Activated B cell treated with CpG ODN at 0.5 μM for 24 hours (primary cell): Measurements from ENCODE around the gene PAPSS1. TPM values are rescaled to one million over a fixed set of nuclear protein-coding genes. Genes with fewer than 3 reads are reported as not detected.
A peak's percentile ranks its signal among the peaks of the same experiment; 100 is the strongest.

ENCODE experiments used
- ATAC-seq: fragments of 200-7000 bp; cut with Tn5 transposase; one replicate; pipeline ENCODE4 v1.10.0; 2021; ENCODE audit warnings: low read depth, mild to moderate bottlenecking, moderate library complexity
- CTCF ChIA-PET: fragments of 350-600 bp; sonication (Branson Sonifier 250); formaldehyde crosslinking; loops from one replicate; lab custom pipeline; 2021; ENCODE audit warnings: antibody characterized with exemption; lab: Charles Lee
- POLR2A ChIA-PET: fragments of 350-600 bp; sonication (Branson Sonifier 250); formaldehyde crosslinking; loops from one replicate; lab custom pipeline; 2021; ENCODE audit warnings: antibody characterized with exemption; lab: Charles Lee
- DNase-seq: peaks from one replicate; pipeline ENCODE4 v3.0.0; 2022
- H3K27ac Mint-ChIP-seq: one replicate; pipeline ENCODE4 v1.8.0; 2020; ENCODE audit warnings: mixed read lengths
- H3K27me3 Mint-ChIP-seq: one replicate; pipeline ENCODE4 v1.8.0; 2021; ENCODE audit warnings: mixed read lengths
- H3K36me3 Mint-ChIP-seq: one replicate; pipeline ENCODE4 v1.8.0; 2021; ENCODE audit warnings: low read depth, mixed read lengths
- H3K4me1 Mint-ChIP-seq: one replicate; pipeline ENCODE4 v1.8.0; 2021; ENCODE audit warnings: mixed read lengths
- H3K4me3 Mint-ChIP-seq: one replicate; pipeline ENCODE4 v1.8.0; 2020; ENCODE audit warnings: mild to moderate bottlenecking, mixed read lengths
- H3K9me3 Mint-ChIP-seq: one replicate; pipeline ENCODE4 v1.8.0; 2020; ENCODE audit warnings: mixed read lengths
- intact Hi-C: fragments of 100-400 bp; cut with micrococcal nuclease; formaldehyde crosslinking; loops from one replicate; pipeline ENCODE4 v1.15.1; 2024
- total RNA-seq: library from RNA; stranded (reverse); gene quantifications from 2 replicates; pipeline ENCODE4 v1.2.3, GENCODE V29; 2022
- TF ChIP-seq, protein P1 (sequence below): fragments of 200-600 bp; IDR thresholded peaks from one replicate; pipeline ENCODE4 v1.8.0; 2022; ENCODE audit warnings: antibody characterized with exemption, mild to moderate bottlenecking

Gene PAPSS1
- 31.8 and 34.2 TPM in 2 replicates for total RNA-seq

- TF ChIP-seq, protein P1, sequence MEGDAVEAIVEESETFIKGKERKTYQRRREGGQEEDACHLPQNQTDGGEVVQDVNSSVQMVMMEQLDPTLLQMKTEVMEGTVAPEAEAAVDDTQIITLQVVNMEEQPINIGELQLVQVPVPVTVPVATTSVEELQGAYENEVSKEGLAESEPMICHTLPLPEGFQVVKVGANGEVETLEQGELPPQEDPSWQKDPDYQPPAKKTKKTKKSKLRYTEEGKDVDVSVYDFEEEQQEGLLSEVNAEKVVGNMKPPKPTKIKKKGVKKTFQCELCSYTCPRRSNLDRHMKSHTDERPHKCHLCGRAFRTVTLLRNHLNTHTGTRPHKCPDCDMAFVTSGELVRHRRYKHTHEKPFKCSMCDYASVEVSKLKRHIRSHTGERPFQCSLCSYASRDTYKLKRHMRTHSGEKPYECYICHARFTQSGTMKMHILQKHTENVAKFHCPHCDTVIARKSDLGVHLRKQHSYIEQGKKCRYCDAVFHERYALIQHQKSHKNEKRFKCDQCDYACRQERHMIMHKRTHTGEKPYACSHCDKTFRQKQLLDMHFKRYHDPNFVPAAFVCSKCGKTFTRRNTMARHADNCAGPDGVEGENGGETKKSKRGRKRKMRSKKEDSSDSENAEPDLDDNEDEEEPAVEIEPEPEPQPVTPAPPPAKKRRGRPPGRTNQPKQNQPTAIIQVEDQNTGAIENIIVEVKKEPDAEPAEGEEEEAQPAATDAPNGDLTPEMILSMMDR = no peak
Observed at GRCh38 chr4:107719922-107720722, at the start of gene PAPSS1. Gene PAPSS1 (minus strand): TSS chr4:107720234. CDS start chr4:107720179, 55 bp downstream.

DNA sequence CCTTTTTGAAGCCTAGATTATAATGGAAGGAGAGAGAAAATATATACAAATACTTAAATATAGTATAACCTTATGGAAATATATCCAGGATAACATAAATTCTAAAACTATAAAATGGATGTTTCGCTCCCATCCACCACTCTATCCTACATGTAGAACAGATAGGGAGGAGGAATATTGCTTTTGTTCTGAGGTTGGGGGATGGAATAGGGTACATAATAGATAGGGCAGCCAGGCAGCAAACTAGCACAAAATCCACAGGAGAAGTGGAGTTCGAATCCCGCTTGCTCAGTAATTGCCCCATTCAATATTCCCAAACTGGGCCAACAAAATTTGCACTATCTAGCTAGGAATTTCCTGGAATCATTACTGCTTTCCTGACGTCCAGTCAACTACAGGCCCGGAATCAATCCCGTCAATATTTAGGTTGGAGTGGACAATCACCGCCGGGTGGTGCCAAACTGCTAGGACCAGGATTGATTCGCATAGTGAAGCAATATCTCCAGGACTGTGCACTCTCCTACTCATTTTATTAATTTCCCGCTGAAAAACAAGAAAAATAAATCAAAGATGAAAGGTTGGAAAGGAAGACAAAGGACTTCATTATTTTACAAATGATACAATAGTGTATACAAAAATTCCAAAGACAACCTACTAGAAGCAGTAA lies 40.4 kb upstream of the PAPSS1 start:
- DNase-seq = no peak
- Mint-ChIP-seq H3K27me3 (peaks cover 8% of the 10 kb centered on the region), H3K27ac (no peak overlapping the region), H3K36me3 (no peaks in the 10 kb centered on the region), H3K4me3 (no peak overlapping the region), H3K4me1 (peaks cover 10% of the 10 kb centered on the region), H3K9me3 (no peaks in the 10 kb centered on the region)
- ChIA-PET POLR2A (no interaction called here), CTCF (no interaction called here)
- intact Hi-C loops = no loop called here
- no peak for ATAC-seq
- TF ChIP-seq, protein P1 = no peak

More at GRCh38 chr4:107719922-107720722, at the start of gene PAPSS1:
- Mint-ChIP-seq H3K4me3 (peak within 1 kb of the TSS; percentile 97), H3K27me3 (no peaks in the 10 kb centered on the region), H3K4me1 (peaks cover 34% of the 10 kb centered on the region), H3K27ac (peak within 1 kb of the TSS; percentile 96), H3K36me3 (peaks cover 6% of the 10 kb centered on the region), H3K9me3 (no peaks in the 10 kb centered on the region)
- intact Hi-C loops = loop anchor here (1.0 to 10.0 kb wide), 6 partner anchors 211 to 1404 kb away; partner anchors contain the start of genes AIMP1, CYP2U1, HADH and LEF1
- DNase-seq (peak; percentile 92), ATAC-seq (peak; percentile 87)
- CTCF ChIA-PET = interaction anchor here (0.8 to 1.8 kb wide), 2 partner anchors 17 to 20 kb away, joined by 3 to 4 read pairs; no protein-coding TSS in a partner anchor
- POLR2A ChIA-PET = interaction anchor here (0.8 to 3.0 kb wide), 7 partner anchors 10 to 1840 kb away, joined by 3 to 19 read pairs (median 9); partner anchors contain the start of genes AIMP1, CYP2U1, MCUB and OSTC

DNA sequence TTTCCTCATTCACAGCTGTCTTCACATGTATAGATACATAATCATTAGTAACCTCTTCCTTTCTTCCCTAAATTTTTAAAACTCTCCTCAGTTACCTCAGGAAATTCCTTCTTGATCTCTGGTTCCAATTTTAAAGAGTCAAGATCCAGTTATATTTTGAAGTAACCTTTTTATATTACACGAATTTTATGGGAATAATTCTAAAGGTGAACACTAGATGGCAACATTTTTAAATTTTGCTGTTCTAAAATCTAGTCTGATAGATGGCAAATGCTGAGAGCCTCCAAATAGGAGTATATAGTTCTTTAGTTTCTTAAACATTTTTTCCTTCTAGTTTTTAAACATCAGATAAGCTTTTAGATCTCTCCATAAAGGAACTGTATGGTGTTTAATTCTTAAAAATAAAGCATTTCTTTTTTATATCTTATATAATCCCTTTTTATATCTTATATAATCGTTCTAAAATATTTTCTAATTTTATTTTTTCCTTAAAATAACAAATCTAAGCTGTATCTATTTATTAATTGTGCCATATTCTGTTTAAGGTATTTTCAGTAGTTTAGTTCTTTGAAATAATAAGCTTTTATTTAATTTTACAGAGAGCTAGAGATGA lies 37.9 kb upstream of the PAPSS1 start:
- TF ChIP-seq, protein P1 = no peak
- no peaks in the 10 kb centered on the region for H3K36me3 Mint-ChIP-seq
- H3K27me3 Mint-ChIP-seq = peaks cover 4% of the 10 kb centered on the region
- no peak overlapping the region for H3K27ac Mint-ChIP-seq
- no peaks in the 10 kb centered on the region for H3K9me3 Mint-ChIP-seq
- intact Hi-C loops = loop anchor here (1.0 to 5.0 kb wide), 3 partner anchors 155 to 1649 kb away; no protein-coding TSS in a partner anchor
- POLR2A ChIA-PET = no interaction called here
- ATAC-seq = no peak
- no peak overlapping the region for H3K4me3 Mint-ChIP-seq
- no peak for DNase-seq
- CTCF ChIA-PET = interaction anchor here (0.8 to 1.5 kb wide), 6 partner anchors 18 to 816 kb away, joined by 3 to 10 read pairs (median 3); no protein-coding TSS in a partner anchor
- peaks cover 10% of the 10 kb centered on the region for H3K4me1 Mint-ChIP-seq

DNA sequence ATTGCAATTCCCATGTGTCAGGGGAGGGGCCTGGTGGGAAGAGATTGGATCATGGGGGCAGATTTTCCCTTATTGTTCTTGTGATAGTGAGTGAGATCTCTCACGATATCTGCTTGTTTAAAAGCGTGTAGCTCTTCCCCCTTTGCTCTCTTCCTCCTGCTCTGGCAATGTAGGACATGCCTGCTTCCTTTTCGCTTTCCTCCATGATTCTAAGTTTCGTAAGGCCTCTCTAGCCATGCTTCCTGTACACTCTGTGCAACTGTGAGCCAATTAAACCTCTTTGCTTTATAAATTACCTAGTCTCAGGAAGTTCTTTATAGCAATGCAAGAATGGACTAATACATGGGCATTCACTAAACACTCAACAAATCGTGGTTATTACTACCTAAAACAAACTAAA lies 37.2 kb upstream of the PAPSS1 start:
- DNase-seq (no peak), ATAC-seq (no peak)
- no peak overlapping the region for H3K4me3 Mint-ChIP-seq
- no peaks in the 10 kb centered on the region for H3K36me3 Mint-ChIP-seq
- peaks cover 10% of the 10 kb centered on the region for H3K4me1 Mint-ChIP-seq
- CTCF ChIA-PET = interaction anchor here (0.9 to 1.5 kb wide), 2 partner anchors 21 to 815 kb away, joined by 3 read pairs; no protein-coding TSS in a partner anchor
- peaks cover 4% of the 10 kb centered on the region for H3K27me3 Mint-ChIP-seq
- no peak overlapping the region for H3K27ac Mint-ChIP-seq
- TF ChIP-seq, protein P1 = no peak
- POLR2A ChIA-PET = no interaction called here
- intact Hi-C loops = loop anchor here (5.0 kb wide), 1 partner anchor 1650 kb away; no protein-coding TSS in a partner anchor
- no peaks in the 10 kb centered on the region for H3K9me3 Mint-ChIP-seq
